Measurements from ENCODE around the gene CNPY3. TPM values are rescaled to one million over a fixed set of nuclear protein-coding genes. Genes with fewer than 3 reads are reported as not detected.

The CNPY3 gene
- total RNA-seq, 1 donor from 2014 or later = 38.0 TPM

DNA sequence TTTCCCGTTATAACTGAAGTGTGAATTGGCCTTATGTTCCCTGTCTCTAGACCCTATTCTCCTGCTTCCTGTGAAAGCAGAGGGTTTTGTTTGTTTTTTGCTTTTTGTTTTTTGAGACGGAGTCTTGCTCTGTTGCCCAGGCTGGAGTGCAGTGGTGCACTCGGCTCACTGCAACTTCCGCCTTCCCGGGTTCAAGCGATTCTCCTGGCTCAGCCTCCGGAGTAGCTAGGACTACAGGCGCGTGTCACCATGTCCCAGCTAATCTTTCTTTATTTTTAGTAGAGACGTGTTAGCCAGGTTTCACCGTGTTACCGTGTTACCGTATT, 30.6 kb downstream of the CNPY3 start:
- Histone ChIP-seq H3F3A (ENCODE audit: low read depth) (peaks cover 27% of the 10 kb centered on the region), H3K27me3 (peaks cover 35% of the 10 kb centered on the region), H2AFZ (replicated peaks) (peak overlapping the region; percentile 100), H3K4me3 (peak overlapping the region; percentile 67), H3K4me2 (peak overlapping the region; percentile 96), H3K9me3 (ENCODE audit: low read depth) (no peaks in the 10 kb centered on the region), H4K20me1 (ENCODE audit: low read depth) (no peaks in the 10 kb centered on the region), H3K79me2 (ENCODE audit: low read depth) (no peaks in the 10 kb centered on the region), H3K9ac (no peak overlapping the region), H3K27ac (no peak overlapping the region), H3K36me3 (no peaks in the 10 kb centered on the region), H3K4me1 (peaks cover 4% of the 10 kb centered on the region)
- Mint-ChIP-seq H3K4me1 (peaks cover 11% of the 10 kb centered on the region), H3K4me3 (peak overlapping the region; percentile 79), H3K36me3 (peaks cover 6% of the 10 kb centered on the region), H3K27me3 (ENCODE audit: insufficient read depth, low read depth) (peaks cover 26% of the 10 kb centered on the region), H3K27ac (no peak overlapping the region), H3K9me3 (no peaks in the 10 kb centered on the region)
- no peak for DNase-seq (ENCODE audit: low spot score)
- TF ChIP-seq CTCF (IDR thresholded peaks at IDR 0.05) (no peak), EZH2phosphoT487 (IDR thresholded peaks at IDR 0.05) (no peak), EZH2 (IDR thresholded peaks at IDR 0.05) (no peak)

DNA sequence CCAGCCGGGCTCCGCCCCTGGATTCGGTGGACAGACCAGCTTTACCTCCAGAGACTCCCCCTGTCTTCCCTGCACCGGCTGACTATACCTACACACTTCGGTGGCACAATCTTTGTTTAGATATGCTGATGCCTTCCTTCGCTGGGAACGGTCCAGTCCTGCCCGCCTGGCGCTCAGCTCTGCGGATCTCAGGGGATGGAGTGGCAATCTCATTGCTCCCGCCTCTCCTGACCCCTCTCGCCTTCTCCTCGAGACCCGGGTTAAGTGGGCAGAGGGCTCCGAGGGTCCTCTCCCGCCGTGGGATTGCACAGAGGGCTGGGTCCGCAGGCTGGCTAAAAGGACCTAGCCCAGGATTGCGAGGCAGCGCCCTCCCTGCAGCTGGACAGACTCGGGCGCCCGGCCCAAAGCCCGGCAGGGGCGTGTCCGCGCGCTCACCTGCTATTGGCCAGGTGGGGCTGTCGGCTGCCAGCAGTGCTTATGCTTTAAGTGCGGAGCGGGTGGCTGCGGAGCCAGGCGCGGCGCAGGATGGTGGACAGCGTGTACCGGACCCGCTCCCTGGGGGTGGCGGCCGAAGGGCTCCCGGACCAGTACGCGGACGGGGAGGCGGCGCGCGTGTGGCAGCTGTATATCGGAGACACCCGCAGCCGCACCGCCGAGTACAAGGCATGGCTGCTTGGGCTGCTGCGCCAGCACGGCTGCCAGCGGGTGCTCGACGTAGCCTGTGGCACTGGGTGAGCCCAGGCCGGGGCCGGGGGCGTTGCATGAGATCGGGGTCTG, 31.2 kb downstream of the CNPY3 start, which contains the start of gene GNMT:
TSS of gene GNMT (plus strand) at position 512 of the 777 bp plus-strand sequence. CDS start at position 526, 14 bp downstream.
- peak; percentile 86 for DNase-seq (ENCODE audit: low spot score)
- TF ChIP-seq EZH2 (IDR thresholded peaks at IDR 0.05) (peak; percentile 73), CTCF (IDR thresholded peaks at IDR 0.05) (no peak), EZH2phosphoT487 (IDR thresholded peaks at IDR 0.05) (peak; percentile 50)
- Histone ChIP-seq H3K27me3 (peaks cover 35% of the 10 kb centered on the region), H3K9ac (no peak within 1 kb of the TSS), H3K9me3 (ENCODE audit: low read depth) (no peaks in the 10 kb centered on the region), H3K36me3 (no peaks in the 10 kb centered on the region), H2AFZ (replicated peaks) (peak within 1 kb of the TSS; percentile 100), H3K4me3 (peak within 1 kb of the TSS; percentile 67), H3K4me2 (peak within 1 kb of the TSS; percentile 96), H3K79me2 (ENCODE audit: low read depth) (no peaks in the 10 kb centered on the region), H3F3A (ENCODE audit: low read depth) (peaks cover 27% of the 10 kb centered on the region), H3K27ac (no peak within 1 kb of the TSS), H3K4me1 (peaks cover 4% of the 10 kb centered on the region), H4K20me1 (ENCODE audit: low read depth) (no peaks in the 10 kb centered on the region)
- H3K27me3 Mint-ChIP-seq (ENCODE audit: insufficient read depth, low read depth) = peaks cover 26% of the 10 kb centered on the region
- peak within 1 kb of the TSS; percentile 79 for H3K4me3 Mint-ChIP-seq
- H3K27ac Mint-ChIP-seq = no peak within 1 kb of the TSS
- H3K9me3 Mint-ChIP-seq = no peaks in the 10 kb centered on the region
- H3K4me1 Mint-ChIP-seq = peaks cover 11% of the 10 kb centered on the region
- H3K36me3 Mint-ChIP-seq = peaks cover 6% of the 10 kb centered on the region

DNA sequence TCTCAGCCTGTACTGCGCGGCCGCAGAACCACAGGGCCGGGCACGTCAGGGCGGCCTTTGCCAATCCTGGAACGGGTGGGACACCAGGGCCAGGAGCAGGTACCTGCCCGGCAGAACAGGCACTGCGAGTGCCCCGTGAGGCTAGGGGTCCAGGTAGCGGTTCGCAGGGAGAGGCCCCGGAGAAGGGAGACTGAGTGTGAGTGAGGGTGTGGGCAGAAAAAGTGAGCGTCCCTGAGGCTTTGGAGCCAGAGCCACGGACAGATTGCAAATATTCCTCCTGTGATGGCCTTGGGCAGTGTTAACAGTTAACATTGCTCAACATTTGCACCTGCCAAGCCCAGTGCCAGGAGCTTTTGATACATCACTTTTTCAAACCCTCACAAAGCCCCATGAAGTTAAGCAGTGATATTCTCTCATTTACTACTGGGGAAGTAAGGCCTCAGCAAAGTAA, 31.8 kb downstream of the CNPY3 start:
- Histone ChIP-seq H3K27ac (no peak overlapping the region), H3K9ac (no peak overlapping the region), H3K79me2 (ENCODE audit: low read depth) (no peaks in the 10 kb centered on the region), H3F3A (ENCODE audit: low read depth) (peaks cover 27% of the 10 kb centered on the region), H3K9me3 (ENCODE audit: low read depth) (no peaks in the 10 kb centered on the region), H3K4me3 (peak overlapping the region; percentile 67), H3K4me2 (peak overlapping the region; percentile 96), H4K20me1 (ENCODE audit: low read depth) (no peaks in the 10 kb centered on the region), H2AFZ (replicated peaks) (peak overlapping the region; percentile 100), H3K36me3 (no peaks in the 10 kb centered on the region), H3K4me1 (peaks cover 4% of the 10 kb centered on the region), H3K27me3 (peaks cover 35% of the 10 kb centered on the region)
- peaks cover 6% of the 10 kb centered on the region for H3K36me3 Mint-ChIP-seq
- H3K27me3 Mint-ChIP-seq (ENCODE audit: insufficient read depth, low read depth) = peaks cover 26% of the 10 kb centered on the region
- peaks cover 11% of the 10 kb centered on the region for H3K4me1 Mint-ChIP-seq
- TF ChIP-seq EZH2 (IDR thresholded peaks at IDR 0.05) (no peak), CTCF (IDR thresholded peaks at IDR 0.05) (no peak), EZH2phosphoT487 (IDR thresholded peaks at IDR 0.05) (no peak)
- peak overlapping the region; percentile 79 for H3K4me3 Mint-ChIP-seq
- no peaks in the 10 kb centered on the region for H3K9me3 Mint-ChIP-seq
- no peak for DNase-seq (ENCODE audit: low spot score)
- no peak overlapping the region for H3K27ac Mint-ChIP-seq

All from neural progenitor cell (in vitro differentiated cells).